WTC11 (cell line): Measurements from ENCODE around the gene C8B.

ENCODE experiments used
- NFYB ChIP-seq: sonication (generic); formaldehyde crosslinking; conservative IDR thresholded peaks from 2 replicates; pipeline ENCODE4 v1.8.0; 2022; ENCODE audit warnings: low read depth, missing genetic modification reagents
- ZNF423 ChIP-seq: fragments of 250-450 bp; sonication (Bioruptor Pico); IDR thresholded peaks from 2 replicates; pipeline ENCODE4 v2.1.2; 2022; ENCODE audit warnings: mild to moderate bottlenecking, moderate library complexity
- TF ChIP-seq, protein P1 (sequence below): sonication (generic); formaldehyde crosslinking; IDR thresholded peaks from 2 replicates; pipeline ENCODE4 v1.8.1; 2022; ENCODE audit warnings: low read depth, missing genetic modification reagents, borderline replicate concordance
- TF ChIP-seq, protein P2 (sequence below): fragments of 200-600 bp; IDR thresholded peaks from 2 replicates; pipeline ENCODE4 v1.8.0; 2022; ENCODE audit warnings: antibody characterized with exemption

DNA sequence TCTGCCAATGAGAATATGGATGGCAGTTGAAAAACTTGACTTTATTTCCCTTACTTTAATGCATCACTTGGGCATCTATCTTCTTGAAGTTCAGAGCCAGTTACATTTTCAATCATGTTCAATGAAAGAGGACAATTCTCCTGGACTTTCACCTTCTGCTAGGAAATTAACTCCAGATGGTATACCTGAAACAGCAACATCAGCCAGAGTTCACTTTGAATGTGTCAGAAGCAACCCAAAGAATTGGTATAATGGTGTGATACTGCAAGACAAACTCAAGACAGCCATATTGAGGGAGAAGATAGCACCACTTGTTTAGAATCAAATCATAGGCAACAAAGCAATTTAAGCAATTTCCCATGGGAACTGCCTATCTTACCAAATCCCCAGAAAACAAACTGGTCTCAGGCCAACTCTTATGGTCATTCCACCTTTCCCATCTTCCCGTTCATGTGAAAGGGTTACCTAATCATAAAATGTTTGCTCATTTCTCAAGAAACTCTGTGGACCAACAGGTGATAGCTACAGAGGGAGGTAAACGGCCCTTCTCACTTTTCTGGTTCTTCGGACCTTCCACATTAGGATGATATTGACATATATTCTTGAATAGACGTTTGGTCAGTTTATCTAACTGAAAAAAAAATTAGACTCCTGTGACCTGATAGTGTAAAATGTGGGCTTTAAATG, 29.7 kb upstream of the C8B start:
- TF ChIP-seq, protein P1, sequence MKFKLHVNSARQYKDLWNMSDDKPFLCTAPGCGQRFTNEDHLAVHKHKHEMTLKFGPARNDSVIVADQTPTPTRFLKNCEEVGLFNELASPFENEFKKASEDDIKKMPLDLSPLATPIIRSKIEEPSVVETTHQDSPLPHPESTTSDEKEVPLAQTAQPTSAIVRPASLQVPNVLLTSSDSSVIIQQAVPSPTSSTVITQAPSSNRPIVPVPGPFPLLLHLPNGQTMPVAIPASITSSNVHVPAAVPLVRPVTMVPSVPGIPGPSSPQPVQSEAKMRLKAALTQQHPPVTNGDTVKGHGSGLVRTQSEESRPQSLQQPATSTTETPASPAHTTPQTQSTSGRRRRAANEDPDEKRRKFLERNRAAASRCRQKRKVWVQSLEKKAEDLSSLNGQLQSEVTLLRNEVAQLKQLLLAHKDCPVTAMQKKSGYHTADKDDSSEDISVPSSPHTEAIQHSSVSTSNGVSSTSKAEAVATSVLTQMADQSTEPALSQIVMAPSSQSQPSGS (CRISPR knock-in tag) = no peak
- TF ChIP-seq, protein P2, sequence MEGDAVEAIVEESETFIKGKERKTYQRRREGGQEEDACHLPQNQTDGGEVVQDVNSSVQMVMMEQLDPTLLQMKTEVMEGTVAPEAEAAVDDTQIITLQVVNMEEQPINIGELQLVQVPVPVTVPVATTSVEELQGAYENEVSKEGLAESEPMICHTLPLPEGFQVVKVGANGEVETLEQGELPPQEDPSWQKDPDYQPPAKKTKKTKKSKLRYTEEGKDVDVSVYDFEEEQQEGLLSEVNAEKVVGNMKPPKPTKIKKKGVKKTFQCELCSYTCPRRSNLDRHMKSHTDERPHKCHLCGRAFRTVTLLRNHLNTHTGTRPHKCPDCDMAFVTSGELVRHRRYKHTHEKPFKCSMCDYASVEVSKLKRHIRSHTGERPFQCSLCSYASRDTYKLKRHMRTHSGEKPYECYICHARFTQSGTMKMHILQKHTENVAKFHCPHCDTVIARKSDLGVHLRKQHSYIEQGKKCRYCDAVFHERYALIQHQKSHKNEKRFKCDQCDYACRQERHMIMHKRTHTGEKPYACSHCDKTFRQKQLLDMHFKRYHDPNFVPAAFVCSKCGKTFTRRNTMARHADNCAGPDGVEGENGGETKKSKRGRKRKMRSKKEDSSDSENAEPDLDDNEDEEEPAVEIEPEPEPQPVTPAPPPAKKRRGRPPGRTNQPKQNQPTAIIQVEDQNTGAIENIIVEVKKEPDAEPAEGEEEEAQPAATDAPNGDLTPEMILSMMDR = no peak
- no peak for TF ChIP-seq NFYB (CRISPR knock-in tag)
- TF ChIP-seq ZNF423 (CRISPR knock-in tag) = no peak
